CD4-positive, alpha-beta T cell treated with Interleukin-17A for 4 hours (primary cell): ENCODE results near the gene CT45A10.
"Not testable (repeated sequence)": the region's sequence is repeated elsewhere in the genome, so short reads cannot be mapped to it uniquely, and the experiment has no call there.

Source experiments
- DNase-seq: peaks from one replicate; pipeline ENCODE4 v3.0.0-alpha.2; 2020; ENCODE audit warnings: mixed read lengths

CT45A10 gene, protein sequence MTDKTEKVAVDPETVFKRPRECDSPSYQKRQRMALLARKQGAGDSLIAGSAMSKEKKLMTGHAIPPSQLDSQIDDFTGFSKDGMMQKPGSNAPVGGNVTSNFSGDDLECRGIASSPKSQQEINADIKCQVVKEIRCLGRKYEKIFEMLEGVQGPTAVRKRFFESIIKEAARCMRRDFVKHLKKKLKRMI

DNA sequence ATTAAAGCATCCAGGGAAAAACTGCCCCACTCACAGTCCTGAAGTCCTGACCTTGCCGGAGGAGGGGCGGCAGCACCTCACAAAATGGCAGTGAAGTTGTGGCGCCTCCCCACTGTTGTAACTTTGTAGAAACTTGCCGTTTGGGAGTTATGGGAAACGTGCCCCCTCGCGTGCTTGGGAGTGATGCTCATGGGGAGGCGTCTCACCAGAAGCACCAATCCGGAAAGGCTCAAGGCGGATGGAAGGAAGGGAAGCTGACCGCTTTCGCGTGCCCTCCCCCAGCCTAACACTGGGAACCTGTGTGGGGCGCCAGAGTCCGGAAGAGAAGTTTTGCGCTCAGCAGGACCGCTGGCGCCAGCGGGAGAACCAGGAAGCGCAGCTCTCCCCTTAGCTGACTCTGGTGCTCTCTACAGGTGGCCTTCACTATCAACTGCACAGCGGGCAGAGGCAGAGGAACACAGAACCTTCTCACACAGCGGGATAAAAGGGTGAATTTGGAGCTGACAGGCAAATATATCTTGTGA is at the start of gene CT45A10, which contains the start of gene SAGE1:
TSS of gene CT45A10 (minus strand) at position 151 of the 524 bp plus-strand sequence. CDS start 8,100 bp downstream, outside the sequence.
TSS of gene SAGE1 (plus strand) at position 423 of the 524 bp plus-strand sequence. CDS start 2,527 bp downstream, outside the sequence.
- DNase-seq: no peak

DNA sequence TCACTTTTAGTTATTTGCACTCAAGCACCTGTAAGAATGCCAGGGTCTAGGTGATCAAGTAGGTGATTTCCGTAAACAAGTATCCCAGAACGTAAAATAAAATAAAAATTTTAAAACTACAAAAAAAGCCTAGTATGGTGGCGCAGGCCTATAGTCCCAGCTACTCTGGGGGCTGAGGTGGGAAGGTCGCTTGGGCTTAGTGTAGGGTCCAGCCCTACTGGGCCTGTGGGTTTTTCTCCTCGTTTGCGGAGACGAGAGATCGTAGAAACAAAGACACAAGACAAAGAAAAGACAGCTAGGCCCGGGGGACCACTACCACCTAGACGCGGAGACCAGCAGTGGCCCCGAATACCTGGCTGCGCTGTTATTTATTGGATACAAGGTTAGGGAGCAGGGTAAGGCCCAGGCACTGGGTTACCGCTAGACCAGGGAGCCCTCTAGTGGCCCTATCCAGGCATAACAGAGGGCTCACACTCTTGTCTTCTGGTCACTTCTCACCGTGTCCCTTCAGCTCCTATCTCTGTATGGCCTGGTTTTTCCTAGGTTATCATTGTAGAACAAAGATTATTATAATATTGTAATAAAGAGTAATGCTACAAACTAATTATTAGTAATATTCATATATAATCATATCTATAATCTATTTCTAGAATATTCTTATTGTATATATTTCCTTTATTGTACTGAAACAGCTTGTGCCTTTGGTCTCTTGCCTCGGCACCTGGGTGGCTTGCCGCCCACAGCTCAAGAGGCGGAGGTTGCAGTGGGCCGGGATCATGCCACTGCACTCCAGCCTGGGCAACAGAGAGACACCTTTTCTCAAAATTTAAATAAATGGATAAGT is 38.6 kb upstream of the CT45A10 start:
- DNase-seq: peak; percentile 57

DNA sequence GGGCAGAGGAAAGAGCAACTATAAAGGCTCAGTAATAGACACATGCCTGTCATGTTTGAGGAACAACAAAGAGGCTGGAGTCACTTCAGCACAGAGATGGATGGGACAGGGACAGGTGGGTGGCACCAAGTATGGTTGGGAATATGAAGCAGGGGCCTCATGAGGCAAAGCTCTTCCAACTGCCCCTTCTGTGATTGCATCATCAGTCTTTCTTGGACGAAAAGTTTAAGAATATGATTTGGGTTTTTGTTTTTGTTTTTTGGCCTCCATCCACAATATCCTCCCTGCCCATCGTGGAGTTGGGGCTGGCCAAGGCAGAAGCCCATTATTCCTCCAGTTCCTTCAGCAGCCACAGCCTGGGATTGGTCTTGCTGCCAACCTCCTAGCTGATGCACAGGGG is 34.7 kb upstream of the CT45A10 start:
- DNase-seq: no peak

DNA sequence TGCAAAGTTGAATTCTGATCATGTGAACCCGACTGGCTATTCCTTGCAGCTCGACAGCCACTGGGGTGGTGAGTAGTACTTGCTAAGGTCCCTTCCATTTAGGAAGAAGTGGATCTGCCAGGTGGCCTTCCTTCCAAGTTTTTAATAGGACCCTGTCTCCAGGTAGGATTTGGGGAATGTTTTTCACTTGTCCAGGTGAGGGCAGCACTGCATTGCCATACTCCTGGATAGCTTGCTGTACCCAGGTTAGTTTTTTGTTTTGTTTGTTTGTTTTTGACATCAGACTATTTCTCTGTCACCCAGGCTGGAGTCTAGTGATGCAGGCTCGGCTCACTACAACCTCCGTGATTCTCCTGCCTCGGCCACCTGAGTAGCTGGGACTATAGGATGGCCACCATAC is 30.1 kb upstream of the CT45A10 start:
- no peak for DNase-seq

DNA sequence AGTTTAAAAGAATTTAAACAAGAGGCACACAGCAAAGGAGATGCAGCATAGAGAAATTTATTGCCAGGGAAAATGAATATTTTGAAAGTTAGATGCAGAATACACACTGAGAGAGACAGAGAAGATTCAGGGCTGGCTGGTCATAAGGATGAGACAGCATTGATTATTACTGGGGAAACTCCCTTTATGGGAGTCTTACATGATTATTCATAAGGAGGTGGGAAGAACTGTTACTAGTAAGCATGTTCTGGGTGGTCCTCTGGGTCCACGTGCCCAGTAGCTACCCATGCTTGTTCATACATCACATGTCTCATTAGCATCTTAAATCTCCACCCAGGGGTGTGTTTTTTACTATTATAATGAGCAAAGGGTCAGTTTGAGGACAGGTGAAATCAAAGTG is 27.3 kb upstream of the CT45A10 start:
- DNase-seq: not testable (repeated sequence)

DNA sequence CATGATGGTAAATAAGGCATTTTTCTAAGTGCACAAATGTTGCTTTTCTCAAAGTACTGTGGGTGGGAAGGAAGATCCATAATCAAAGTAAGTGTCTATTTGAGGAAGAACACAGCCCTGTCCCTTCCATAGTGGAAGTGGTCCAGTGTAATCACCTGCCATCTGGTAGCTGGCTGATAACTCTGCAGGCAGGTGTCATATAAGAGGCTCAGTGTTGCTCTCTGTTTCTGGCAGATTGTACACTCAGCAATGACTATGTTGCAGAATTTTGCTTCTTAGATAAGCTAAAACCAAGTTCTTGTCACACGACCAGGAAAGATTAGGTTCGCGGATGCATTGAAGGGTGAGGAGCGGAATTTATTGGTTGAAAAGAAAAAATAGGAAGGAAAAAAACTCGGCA is 21.2 kb upstream of the CT45A10 start:
- DNase-seq: no peak

DNA sequence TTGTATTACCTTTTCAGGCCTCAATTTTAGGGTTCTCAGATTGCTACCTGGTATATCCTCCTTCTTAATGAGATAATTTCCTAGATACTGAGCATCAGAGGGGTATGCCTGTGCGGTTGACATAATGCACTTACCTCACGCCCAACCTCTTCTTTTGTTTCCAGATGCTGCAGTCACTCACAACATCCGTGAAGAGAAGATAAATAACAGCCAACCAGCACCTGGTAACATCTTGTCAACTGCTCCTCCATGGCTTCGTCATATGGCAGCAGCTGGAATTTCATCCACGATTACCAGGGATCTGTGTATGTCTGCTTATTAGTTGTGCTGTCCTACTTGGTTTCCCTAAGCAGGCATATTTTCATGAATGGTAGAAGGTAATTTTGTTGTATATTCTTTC is 17.0 kb upstream of the CT45A10 start:
- DNase-seq: no peak

DNA sequence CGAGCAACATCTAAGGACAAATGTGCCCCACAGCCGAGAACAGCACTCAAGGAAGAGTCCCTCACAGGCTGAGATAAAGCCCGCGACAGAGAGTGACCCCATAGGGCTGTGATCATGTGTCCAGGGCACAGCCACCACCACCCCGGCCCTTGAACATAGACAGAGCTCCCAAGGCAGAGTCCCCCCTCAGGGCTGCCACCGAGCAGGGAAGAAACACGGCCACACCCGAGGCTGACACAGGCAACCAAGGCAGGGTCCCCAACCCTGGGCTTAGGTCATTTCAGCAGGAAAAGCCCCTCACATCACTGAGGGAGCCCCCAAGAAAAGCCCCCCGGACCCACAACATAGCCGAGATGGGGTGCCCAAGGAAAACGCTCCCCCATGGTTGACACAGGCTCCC is 463 bp downstream of the CT45A10 start:
- no peak for DNase-seq

DNA sequence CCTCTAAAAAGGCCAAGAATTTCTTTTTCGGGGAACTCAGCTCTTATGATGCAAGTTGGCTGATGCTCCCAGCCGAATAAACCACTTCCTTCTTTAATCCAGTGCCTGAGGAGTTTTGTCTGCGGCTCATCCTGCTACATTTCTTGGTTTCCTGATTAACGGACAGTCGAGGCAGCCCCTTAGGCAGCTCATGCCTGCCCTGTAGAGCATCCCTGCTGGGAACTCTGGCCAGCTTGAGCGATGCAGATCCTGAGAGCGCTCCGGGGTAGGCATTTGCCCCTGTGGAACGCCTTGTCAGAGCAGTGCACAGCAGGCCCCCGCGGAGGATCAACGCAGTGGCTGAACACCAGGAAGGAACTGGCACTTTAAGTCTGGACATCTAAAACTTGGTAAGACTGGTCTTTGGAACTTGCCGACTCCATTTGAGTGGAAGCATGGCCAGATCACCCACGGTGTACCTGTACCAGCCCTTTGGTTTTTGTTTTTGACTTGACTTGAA is 3.1 kb downstream of the CT45A10 start:
- DNase-seq: no peak

DNA sequence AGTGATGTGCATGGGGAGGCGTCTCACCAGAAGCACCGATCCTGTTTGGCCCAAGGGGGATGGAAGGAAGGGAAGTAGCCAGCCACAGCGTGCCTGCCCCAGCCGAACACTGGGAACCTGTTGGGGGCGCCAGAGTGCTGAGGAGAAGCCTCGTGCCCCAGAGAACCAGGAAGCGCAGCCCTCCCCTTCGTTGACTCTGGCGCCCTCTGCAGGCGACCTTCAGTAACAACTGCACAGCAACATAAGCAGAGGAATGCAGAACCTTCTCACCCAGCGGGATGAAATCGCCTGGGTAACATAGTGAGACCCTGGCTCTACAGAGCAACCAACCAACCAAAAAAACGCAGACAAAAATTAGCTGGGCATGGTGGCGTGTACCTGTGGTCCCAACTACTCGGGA is 4.3 kb downstream of the CT45A10 start:
- DNase-seq: peak; percentile 25

DNA sequence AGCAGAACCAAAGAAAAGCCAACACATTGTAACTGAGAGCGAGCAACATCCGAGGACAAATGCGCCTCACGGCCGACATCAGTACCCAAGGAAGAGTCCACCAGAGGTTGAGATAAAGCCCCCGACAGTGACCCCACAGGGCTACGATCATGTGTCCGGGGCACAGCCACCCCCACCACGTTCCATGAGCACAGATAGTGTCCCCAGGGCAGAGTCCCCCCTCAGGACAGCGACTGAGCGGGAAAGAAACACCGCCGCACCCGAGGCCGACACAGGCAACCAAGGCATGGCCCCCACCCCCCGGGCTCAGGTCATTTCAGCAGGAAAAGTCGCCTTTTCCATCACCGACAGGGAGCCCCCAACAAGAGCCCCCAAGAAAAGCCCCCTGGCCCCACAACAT is 5.0 kb downstream of the CT45A10 start:
- DNase-seq: not testable (repeated sequence)

DNA sequence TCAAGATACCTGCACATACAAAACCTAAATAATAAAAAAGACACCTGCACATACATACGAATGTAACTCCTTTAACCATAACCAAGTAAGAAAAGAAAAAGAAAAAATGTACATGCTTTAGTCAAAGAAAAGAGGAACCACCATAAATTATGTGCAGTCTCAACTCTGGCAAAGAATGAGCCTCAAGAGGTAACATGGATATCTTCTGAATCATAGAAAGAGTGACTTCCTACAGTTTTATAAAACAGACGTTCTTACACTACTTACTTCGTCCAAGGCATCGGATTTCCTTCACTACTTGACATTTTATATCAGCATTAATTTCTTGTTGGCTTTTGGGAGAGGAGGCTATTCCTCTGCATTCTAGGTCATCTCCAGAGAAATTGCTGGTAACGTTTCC is 10.5 kb downstream of the CT45A10 start:
- DNase-seq: not testable (repeated sequence)

DNA sequence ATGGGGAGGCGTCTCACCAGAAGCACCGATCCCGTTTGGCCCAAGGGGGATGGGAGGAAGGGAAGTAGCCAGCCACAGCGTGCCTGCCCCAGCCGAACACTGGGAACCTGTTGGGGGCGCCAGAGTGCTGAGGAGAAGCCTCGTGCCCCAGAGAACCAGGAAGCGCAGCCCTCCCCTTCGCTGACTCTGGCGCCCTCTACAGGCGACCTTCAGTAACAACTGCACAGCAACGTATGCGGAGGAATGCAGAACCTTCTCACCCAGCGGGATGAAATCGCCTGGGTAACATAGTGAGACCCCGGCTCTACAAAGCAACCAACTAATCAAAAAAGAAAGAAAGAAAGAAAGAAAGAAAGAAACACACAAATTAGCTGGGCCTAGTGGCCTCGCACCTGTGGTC is 21.5 kb downstream of the CT45A10 start, which contains the start of gene CT45A9:
TSS of gene CT45A9 (minus strand) at position 101 of the 400 bp plus-strand sequence. CDS start 3,751 bp downstream, outside the sequence.
- not testable (repeated sequence) for DNase-seq

DNA sequence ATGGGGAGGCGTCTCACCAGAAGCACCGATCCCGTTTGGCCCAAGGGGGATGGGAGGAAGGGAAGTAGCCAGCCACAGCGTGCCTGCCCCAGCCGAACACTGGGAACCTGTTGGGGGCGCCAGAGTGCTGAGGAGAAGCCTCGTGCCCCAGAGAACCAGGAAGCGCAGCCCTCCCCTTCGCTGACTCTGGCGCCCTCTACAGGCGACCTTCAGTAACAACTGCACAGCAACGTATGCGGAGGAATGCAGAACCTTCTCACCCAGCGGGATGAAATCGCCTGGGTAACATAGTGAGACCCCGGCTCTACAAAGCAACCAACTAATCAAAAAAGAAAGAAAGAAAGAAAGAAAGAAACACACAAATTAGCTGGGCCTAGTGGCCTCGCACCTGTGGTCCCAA is 38.8 kb downstream of the CT45A10 start, which contains the start of gene CT45A8:
TSS of gene CT45A8 (minus strand) at position 101 of the 400 bp plus-strand sequence. CDS start 3,755 bp downstream, outside the sequence.
- not testable (repeated sequence) for DNase-seq

DNA sequence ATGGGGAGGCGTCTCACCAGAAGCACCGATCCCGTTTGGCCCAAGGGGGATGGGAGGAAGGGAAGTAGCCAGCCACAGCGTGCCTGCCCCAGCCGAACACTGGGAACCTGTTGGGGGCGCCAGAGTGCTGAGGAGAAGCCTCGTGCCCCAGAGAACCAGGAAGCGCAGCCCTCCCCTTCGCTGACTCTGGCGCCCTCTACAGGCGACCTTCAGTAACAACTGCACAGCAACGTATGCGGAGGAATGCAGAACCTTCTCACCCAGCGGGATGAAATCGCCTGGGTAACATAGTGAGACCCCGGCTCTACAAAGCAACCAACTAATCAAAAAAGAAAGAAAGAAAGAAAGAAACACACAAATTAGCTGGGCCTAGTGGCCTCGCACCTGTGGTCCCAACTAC is 56.1 kb downstream of the CT45A10 start, which contains the start of gene CT45A7:
TSS of gene CT45A7 (minus strand) at position 101 of the 400 bp plus-strand sequence. CDS start 3,747 bp downstream, outside the sequence.
- not testable (repeated sequence) for DNase-seq
